HFFc6 (cell line): Measurements from ENCODE around the gene SDK2. TPM values are rescaled to one million over a fixed set of nuclear protein-coding genes. Genes with fewer than 3 reads are reported as not detected.

ENCODE experiments used
- DNase-seq: peaks from one replicate; pipeline ENCODE4 v3.0.0-alpha.2; 2018
- H3K27ac Mint-ChIP-seq: 2 replicates; pipeline ENCODE4 v1.8.0; 2020; ENCODE audit warnings: mild to moderate bottlenecking, mixed read lengths
- H3K27me3 Mint-ChIP-seq: 2 replicates; pipeline ENCODE4 v1.8.0; 2021; ENCODE audit warnings: mild to moderate bottlenecking, moderate library complexity, mixed read lengths; ENCODE audit not compliant: insufficient read depth
- H3K36me3 Mint-ChIP-seq: 2 replicates; pipeline ENCODE4 v1.8.0; 2021; ENCODE audit warnings: low read depth, mixed read lengths
- H3K4me1 Mint-ChIP-seq: 2 replicates; pipeline ENCODE4 v1.8.0; 2020; ENCODE audit warnings: low read depth, mixed read lengths
- H3K4me3 Mint-ChIP-seq: 2 replicates; pipeline ENCODE4 v1.8.0; 2020; ENCODE audit warnings: mild to moderate bottlenecking, moderate library complexity, mixed read lengths
- H3K9me3 Mint-ChIP-seq: 2 replicates; pipeline ENCODE4 v1.8.0; 2020; ENCODE audit warnings: mild to moderate bottlenecking, mixed read lengths
- CTCF ChIP-seq: fragments of 200-600 bp; sonication (generic); IDR thresholded peaks from 2 replicates; pipeline ENCODE4 v1.5.0; 2021; ENCODE audit warnings: antibody characterized with exemption, mild to moderate bottlenecking
- total RNA-seq, 6 experiments: library from RNA; stranded (reverse); fragmentation: NEBNext Ultra II Directional; extraction: Animal tissue kit (Norgen Biotek cat#: 25700); gene quantifications; 2 replicates in 1 of 6; 3 replicates in 5 of 6; pipeline ENCODE4 v1.2.3, GENCODE V29; 2021

The SDK2 gene
- total RNA-seq, 6 experiments from 2014 or later = 0.03 TPM; not detected in 4

GRCh38 chr17:73380439-73381106 lies 263.7 kb downstream of the SDK2 start:
- H3K4me1 Mint-ChIP-seq = no peaks in the 10 kb centered on the region

GRCh38 chr17:73379826-73380225 lies 264.4 kb downstream of the SDK2 start:
- Mint-ChIP-seq H3K9me3 (no peaks in the 10 kb centered on the region), H3K27me3 (peaks cover 22% of the 10 kb centered on the region), H3K36me3 (no peaks in the 10 kb centered on the region)

More at GRCh38 chr17:73380439-73381106, 263.7 kb downstream of the SDK2 start:
- no peaks in the 10 kb centered on the region for H3K36me3 Mint-ChIP-seq
- peaks cover 27% of the 10 kb centered on the region for H3K27me3 Mint-ChIP-seq
- H3K4me3 Mint-ChIP-seq = no peak overlapping the region
- no peak overlapping the region for H3K27ac Mint-ChIP-seq
- TF ChIP-seq CTCF = no peak
- DNase-seq = no peak
- H3K9me3 Mint-ChIP-seq = no peaks in the 10 kb centered on the region

GRCh38 chr17:73378974-73379470 lies 265.2 kb downstream of the SDK2 start:
- H3K4me1 Mint-ChIP-seq = no peaks in the 10 kb centered on the region
- no peak for TF ChIP-seq CTCF
- no peaks in the 10 kb centered on the region for H3K36me3 Mint-ChIP-seq
- no peaks in the 10 kb centered on the region for H3K9me3 Mint-ChIP-seq
- no peak overlapping the region for H3K27ac Mint-ChIP-seq
- DNase-seq = no peak
- H3K27me3 Mint-ChIP-seq = peaks cover 28% of the 10 kb centered on the region
- no peak overlapping the region for H3K4me3 Mint-ChIP-seq

More at GRCh38 chr17:73379826-73380225, 264.4 kb downstream of the SDK2 start:
- H3K27ac Mint-ChIP-seq = no peak overlapping the region
- no peak for DNase-seq
- H3K4me1 Mint-ChIP-seq = no peaks in the 10 kb centered on the region
- TF ChIP-seq CTCF = no peak
- H3K4me3 Mint-ChIP-seq = no peak overlapping the region

- DNase-seq = no peak
- Mint-ChIP-seq H3K36me3 (no peaks in the 10 kb centered on the region), H3K4me3 (no peak overlapping the region), H3K4me1 (peaks cover 1% of the 10 kb centered on the region), H3K9me3 (no peaks in the 10 kb centered on the region), H3K27me3 (peaks cover 28% of the 10 kb centered on the region), H3K27ac (no peak overlapping the region)
- no peak for TF ChIP-seq CTCF
These were observed 267.6 kb downstream of the SDK2 start for GRCh38 chr17:73376636-73377035.

GRCh38 chr17:73376152-73376551 lies 268.1 kb downstream of the SDK2 start:
- H3K9me3 Mint-ChIP-seq = no peaks in the 10 kb centered on the region
- H3K27ac Mint-ChIP-seq = no peak overlapping the region
- TF ChIP-seq CTCF = no peak
- H3K4me3 Mint-ChIP-seq = no peak overlapping the region
- peaks cover 6% of the 10 kb centered on the region for H3K4me1 Mint-ChIP-seq
- H3K27me3 Mint-ChIP-seq = peaks cover 31% of the 10 kb centered on the region
- DNase-seq = no peak
- H3K36me3 Mint-ChIP-seq = no peaks in the 10 kb centered on the region
